ENCODE measurements around the gene FUBP3.

The FUBP3 gene

DNA sequence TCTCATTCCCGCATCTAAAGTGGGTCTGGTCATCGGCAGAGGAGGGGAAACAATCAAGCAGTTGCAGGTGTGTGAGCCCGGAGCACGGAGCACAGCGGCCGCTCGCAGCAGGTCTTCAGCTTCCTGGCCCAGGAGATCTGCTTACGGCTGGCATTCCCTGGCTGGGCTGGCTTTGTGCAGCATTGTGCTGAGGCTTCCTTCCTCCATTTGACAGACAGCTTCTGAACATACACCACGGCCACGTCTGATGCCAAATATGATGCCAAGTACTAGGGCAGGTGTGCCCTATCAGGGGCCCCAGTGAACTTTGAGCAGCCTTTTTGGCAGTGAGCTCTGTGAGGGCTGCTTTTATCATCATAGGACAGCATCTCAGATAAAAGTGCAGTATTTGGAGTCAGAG, 37.1 kb downstream of the FUBP3 start:
- H3K27me3 ChIP-seq, result no peaks in the 10 kb centered on the region
- H3K36me3 ChIP-seq, result peaks cover 90% of the 10 kb centered on the region
- H3K4me1 ChIP-seq (ENCODE audit: control insufficient read depth in 1 of 2, insufficient read depth in 1 of 2, low read depth in 1 of 2, low read length in 1 of 2), result no peaks in the 10 kb centered on the region
- H3K27ac ChIP-seq, result no peak overlapping the region
- H3K9me3 ChIP-seq, result no peaks in the 10 kb centered on the region
- H3K4me3 ChIP-seq (ENCODE audit: low read depth in 1 of 2, low read length in 1 of 2), result no peak overlapping the region
- TF ChIP-seq, protein P1, sequence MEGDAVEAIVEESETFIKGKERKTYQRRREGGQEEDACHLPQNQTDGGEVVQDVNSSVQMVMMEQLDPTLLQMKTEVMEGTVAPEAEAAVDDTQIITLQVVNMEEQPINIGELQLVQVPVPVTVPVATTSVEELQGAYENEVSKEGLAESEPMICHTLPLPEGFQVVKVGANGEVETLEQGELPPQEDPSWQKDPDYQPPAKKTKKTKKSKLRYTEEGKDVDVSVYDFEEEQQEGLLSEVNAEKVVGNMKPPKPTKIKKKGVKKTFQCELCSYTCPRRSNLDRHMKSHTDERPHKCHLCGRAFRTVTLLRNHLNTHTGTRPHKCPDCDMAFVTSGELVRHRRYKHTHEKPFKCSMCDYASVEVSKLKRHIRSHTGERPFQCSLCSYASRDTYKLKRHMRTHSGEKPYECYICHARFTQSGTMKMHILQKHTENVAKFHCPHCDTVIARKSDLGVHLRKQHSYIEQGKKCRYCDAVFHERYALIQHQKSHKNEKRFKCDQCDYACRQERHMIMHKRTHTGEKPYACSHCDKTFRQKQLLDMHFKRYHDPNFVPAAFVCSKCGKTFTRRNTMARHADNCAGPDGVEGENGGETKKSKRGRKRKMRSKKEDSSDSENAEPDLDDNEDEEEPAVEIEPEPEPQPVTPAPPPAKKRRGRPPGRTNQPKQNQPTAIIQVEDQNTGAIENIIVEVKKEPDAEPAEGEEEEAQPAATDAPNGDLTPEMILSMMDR (IDR thresholded peaks at IDR 0.05), result no peak

DNA sequence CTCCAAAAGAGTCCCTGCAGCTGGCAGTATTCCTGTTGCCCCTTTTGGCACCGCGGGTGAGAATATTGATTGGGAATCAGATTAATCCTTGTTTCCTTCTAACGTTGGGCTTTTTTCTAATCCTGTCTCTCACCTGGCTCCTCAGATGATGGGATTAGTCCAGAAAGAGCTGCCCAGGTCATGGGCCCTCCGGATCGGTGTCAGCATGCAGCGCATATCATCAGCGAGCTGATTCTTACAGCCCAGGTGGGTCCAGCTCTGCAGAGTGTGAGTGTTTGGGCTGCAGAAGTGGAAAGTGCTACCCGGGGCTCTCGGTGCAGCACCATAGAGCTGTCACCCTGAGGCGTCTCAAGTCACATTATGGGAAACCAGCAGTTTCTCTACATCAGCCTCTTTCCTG, 44.1 kb downstream of the FUBP3 start:
- no peak overlapping the region for H3K27ac ChIP-seq
- TF ChIP-seq, protein P1 (IDR thresholded peaks at IDR 0.05), result no peak
- peaks cover 98% of the 10 kb centered on the region for H3K36me3 ChIP-seq

GRCh38 chr9:130624154-130624553, 44.8 kb downstream of the FUBP3 start:
- Histone ChIP-seq H3K9me3 (no peaks in the 10 kb centered on the region), H3K4me1 (ENCODE audit: control insufficient read depth in 1 of 2, insufficient read depth in 1 of 2, low read depth in 1 of 2, low read length in 1 of 2) (no peaks in the 10 kb centered on the region), H3K27ac (no peak overlapping the region), H3K27me3 (no peaks in the 10 kb centered on the region), H3K36me3 (peaks cover 97% of the 10 kb centered on the region), H3K4me3 (ENCODE audit: low read depth in 1 of 2, low read length in 1 of 2) (no peak overlapping the region)
- TF ChIP-seq, protein P1 (IDR thresholded peaks at IDR 0.05), result no peak

More for the DNA sequence above, 44.1 kb downstream of the FUBP3 start:
- Histone ChIP-seq H3K27me3 (no peaks in the 10 kb centered on the region), H3K4me3 (ENCODE audit: low read depth in 1 of 2, low read length in 1 of 2) (no peak overlapping the region), H3K9me3 (no peaks in the 10 kb centered on the region), H3K4me1 (ENCODE audit: control insufficient read depth in 1 of 2, insufficient read depth in 1 of 2, low read depth in 1 of 2, low read length in 1 of 2) (no peaks in the 10 kb centered on the region)

- TF ChIP-seq, protein P1 (IDR thresholded peaks at IDR 0.05), result no peak
- H3K4me1 ChIP-seq (ENCODE audit: control insufficient read depth in 1 of 2, insufficient read depth in 1 of 2, low read depth in 1 of 2, low read length in 1 of 2), result no peaks in the 10 kb centered on the region
- H3K36me3 ChIP-seq, result peaks cover 97% of the 10 kb centered on the region
- no peaks in the 10 kb centered on the region for H3K27me3 ChIP-seq
- no peaks in the 10 kb centered on the region for H3K9me3 ChIP-seq
- H3K27ac ChIP-seq, result no peak overlapping the region
- no peak overlapping the region for H3K4me3 ChIP-seq (ENCODE audit: low read depth in 1 of 2, low read length in 1 of 2)
Observed at GRCh38 chr9:130626249-130626996, 47.0 kb downstream of the FUBP3 start.

DNA sequence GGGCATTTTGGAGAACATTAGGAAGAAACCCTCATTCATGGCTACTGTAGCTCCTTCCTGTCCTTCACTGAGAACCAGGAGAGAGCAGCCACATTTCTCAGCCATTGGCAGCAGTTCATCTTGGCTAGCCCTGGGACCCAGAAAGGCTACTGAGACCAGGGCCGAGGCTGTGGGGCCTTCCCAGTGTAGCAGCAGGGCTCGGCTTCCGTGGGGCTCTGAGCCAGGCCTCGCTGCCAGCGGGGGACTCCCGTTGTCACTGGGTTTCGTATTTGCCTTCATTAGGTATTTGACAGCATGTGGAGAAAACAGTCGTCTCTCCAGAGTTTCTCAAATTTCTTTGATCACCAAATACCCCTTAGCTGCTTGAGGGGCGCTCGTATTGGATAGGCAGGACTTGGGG, 47.7 kb downstream of the FUBP3 start:
- Histone ChIP-seq H3K27me3 (no peaks in the 10 kb centered on the region), H3K4me1 (ENCODE audit: control insufficient read depth in 1 of 2, insufficient read depth in 1 of 2, low read depth in 1 of 2, low read length in 1 of 2) (no peaks in the 10 kb centered on the region), H3K4me3 (ENCODE audit: low read depth in 1 of 2, low read length in 1 of 2) (no peak overlapping the region), H3K27ac (no peak overlapping the region), H3K9me3 (no peaks in the 10 kb centered on the region), H3K36me3 (peaks cover 98% of the 10 kb centered on the region)
- TF ChIP-seq, protein P1 (IDR thresholded peaks at IDR 0.05), result no peak

All from neutrophil (primary cell).